HL-60/S4 treated with phorbol 12-myristate 13-acetate at 8.2 ng/mL for 4 days and 3 days (cell line): ENCODE data around the gene OR7A5.
"Not testable (repeated sequence)": the region's sequence is repeated elsewhere in the genome, so short reads cannot be mapped to it uniquely, and the experiment has no call there.

Source experiments
- in situ Hi-C: fragments of 300-500 bp; cut with MboI; formaldehyde crosslinking; loops from 2 replicates; pipeline ENCODE4 v1.15.0; 2022; ENCODE audit warnings: low sequenced_read_pairs

OR7A5 gene

DNA sequence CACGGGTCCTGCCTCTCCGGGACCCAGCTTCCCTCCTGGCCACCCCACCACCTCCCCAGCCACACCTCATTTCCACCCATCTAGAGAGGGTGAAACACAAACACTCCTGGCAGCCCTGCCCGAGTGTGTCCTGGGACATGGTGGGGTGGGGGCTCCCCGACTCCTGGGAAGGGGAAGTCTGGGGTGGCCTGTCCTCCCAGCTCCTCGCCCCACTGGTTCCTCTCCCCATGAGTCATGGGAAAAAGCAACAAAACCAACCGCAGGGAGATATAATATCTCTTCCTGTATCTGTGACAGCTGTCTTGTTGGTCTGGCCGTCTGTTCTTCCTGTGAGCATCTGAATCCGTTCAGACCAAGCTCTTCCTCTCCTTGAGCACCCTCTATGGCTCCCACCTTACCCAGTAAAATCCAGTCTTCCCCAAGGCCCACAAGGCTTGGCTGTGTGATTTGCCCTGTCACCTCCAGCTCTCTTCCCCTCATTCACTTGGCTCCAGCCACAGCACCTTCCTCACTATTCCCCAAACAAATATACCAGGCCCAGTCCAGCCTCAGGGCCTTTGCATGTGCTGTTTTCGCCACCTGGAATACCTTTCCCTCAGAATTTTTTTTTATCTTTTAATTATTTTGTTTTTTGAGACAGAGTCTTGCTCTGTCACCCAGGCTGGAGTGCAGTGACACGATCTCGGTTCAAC, 49.7 kb downstream of the OR7A5 start:
- in situ Hi-C loops, result not testable (repeated sequence)

DNA sequence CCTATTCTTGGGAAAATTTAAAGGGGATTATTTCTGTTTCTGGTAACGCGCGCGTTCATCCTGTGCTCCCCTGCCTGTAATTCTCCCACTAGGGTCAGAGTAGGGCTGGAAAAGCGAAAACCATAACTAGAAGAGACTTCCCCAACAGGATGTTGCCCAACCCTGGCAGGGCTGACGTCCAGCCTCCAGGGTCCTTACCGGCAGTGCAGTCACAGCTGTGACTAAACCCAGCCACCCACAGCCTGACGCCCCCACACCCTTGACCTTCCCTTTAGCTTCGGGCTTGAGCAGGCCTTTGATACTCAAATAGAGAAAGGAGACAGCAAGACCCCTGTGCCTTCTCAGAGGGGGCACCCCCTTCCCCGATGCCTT, 50.3 kb downstream of the OR7A5 start:
- in situ Hi-C loops, result not testable (repeated sequence)

DNA sequence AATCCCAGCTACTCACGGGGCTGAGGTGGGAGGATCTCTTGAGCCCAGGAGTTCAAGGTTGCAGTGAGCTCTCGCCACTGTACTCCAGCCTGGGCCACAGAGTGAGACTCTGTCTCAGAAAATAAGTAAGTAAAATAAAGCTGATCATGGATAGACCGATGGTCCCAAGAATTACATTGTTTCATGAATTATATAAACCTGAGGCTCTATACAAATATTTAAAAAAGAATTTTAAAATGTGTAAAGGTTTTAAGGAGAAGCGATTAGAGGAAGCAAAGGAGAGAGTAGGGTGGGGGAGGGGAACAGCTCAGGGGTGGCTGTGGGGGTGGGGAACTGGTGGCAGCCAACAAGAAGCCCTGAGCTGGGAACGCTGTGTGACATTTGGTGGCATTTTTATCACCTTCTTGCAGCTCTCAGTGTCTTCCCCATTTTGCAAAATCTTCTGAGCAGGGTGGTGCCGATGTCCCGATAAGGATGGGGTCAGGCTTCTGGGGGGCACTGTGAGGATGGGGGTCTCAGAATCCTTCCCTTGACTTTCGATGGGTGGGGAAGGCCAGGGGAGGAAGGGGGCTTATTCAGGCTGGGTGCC, 51.5 kb downstream of the OR7A5 start:
- in situ Hi-C loops, result not testable (repeated sequence)

DNA sequence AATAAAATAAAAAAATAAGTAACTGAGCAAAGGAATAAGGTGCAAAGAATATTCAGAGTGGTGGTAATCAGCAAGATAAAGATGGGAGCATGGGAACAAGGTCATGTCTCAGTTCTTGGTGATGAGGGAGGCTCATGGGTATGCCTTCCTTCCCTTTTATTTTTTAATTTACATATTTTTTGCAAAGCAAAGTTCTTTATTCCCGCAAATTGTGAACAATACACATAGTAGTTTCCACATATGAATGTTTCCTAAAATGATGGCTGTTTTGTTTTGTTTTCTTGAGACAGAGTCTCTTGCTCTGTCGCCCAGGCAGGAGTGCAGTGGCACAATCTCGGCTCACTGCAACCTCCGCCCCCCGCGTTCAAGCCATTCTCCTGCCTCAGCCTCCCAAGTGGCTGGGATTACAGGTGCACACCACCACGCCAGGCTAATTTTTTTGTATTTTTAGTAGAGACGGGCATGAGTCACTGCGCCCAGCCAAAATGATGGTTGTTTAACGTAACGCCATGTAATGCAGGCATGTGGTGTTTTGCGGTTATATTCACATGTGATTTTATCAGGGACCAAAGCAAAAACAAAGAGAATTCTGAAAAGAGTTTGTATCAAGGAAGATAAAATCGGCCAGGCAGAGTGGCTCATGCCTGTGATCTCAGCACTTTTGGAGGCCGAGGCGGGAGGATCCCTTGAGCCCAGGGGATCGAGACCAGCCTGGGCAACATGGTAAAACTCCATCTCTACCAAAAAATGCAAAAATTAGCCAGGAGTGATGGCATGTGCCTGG, 52.2 kb downstream of the OR7A5 start:
- in situ Hi-C loops, result no loop called here

DNA sequence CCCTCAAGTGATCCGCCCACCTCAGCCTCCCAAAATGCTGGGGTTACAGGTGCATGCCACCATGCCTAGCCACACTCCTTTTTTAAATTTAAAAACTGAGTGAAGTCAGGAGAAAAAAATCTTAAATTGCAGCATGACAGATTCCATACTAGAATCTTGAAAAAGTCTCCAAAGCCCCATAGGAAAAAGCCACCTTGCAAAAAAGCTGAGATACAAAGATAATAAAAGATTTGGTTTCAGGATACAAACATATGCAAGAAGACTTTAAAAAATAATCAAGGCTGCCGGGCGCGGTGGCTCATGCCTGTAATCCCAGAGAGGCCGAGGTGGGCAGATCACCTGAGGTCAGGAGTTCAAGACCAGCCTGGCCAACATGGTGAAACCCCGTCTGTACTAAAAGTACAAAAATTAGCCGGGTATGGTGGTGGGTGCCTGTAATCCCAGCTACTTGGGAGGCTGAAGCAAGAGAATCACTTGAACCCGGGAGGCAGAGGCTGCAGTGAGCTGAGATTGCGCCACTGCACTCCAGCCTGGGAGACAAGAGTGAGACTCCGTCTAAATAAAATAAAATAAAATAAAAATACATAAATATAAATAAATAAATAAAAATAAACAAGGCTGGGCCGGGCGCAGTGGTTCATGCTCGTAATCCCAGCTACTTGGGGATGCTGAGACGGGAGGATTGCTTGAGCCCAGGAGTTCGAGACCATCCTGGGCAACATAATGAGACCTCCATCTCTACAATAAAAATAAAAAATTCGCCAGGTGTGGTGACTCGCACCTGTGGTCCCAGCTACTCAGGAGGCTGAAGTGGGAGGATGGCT, 53.1 kb downstream of the OR7A5 start:
- in situ Hi-C loops, result not testable (repeated sequence)

DNA sequence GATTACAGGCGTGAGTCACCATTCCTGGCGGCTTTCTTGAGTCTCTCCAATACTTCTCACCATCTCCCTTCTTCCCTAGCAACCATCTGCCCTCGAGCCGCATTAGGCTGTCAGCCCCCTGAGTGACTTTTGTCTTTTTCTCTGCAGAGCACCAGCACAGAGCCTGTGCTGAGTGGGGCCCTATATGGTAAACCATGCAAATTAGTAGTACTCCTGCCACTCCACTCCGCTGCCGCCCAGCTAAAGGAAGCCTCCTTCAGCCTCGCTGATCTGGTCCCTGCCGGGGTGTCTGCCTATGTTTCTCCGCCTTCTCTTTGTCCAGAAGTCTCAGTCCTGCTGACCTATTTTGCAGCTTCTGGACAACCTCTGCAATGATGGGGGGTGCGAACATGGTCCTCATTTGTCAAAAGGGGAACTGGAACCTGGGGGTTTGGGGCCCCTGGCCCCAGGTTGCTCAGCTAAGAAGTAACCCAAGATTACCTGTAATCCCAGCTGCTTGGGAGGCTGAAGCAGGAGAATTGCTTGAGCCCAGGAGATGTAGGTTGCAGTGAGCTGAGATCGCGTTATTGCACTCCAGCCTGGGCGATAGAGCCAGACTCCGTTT, 54.3 kb downstream of the OR7A5 start:
- in situ Hi-C loops, result not testable (repeated sequence)

DNA sequence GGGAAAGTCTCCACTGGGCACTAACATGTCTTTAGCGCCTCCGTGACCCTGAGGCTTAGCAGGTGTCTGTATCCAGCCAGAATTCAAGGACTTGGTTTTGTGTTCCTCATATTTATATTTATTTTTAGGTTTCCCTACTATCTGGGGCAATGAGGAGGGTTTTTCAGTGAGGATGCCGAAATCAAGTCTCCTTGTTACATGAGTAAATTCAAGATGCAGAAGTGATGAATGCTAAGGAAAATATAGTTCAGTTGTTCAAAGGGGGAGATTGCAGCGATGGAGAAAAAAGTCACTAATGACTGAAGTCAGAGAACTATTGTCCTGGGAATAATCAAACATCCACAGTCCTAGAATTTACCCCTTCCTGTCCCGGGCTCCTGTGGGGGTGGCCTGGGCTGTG, 55.8 kb downstream of the OR7A5 start:
- in situ Hi-C loops, result no loop called here

DNA sequence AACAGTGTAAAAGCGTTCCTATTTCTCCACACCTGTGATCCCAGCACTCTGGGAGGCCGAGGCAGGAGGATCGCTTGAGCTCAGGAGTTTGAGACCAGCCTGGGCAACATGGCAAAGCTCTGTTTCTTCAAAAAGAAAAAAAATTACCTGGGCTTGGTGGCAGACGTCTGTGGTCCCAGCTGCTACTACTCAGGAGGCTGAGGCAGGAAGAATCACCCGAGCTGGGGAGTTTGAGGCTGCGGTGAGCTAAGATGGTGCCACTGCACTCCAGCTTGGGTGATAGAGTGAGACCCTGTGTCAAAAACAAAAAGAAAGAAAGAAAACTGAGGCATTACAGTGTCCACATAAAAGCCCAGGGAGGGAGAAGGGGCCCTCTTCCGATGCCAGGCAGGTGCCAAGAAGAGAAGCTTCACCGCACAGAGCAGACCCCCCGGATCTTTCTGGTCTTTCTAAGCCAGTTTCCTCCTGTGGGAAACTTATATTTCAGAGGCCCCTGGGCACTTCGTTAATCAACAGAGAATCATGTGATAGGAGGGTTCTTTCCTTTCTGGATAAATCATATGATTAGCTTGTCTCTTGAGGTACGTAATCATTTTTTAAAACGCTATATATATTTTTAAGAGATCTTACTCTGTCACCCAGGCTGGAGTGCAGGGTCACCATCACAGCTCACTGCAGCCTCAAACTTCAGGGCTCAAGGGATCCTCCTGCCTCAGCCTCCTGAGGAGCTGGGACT, 56.7 kb downstream of the OR7A5 start, which contains the start of gene ADGRE2:
Gene ADGRE2 (minus strand): TSS at position 451 of the 736 bp plus-strand sequence. CDS start 1,804 bp downstream, outside the sequence.
- in situ Hi-C loops, result not testable (repeated sequence)

DNA sequence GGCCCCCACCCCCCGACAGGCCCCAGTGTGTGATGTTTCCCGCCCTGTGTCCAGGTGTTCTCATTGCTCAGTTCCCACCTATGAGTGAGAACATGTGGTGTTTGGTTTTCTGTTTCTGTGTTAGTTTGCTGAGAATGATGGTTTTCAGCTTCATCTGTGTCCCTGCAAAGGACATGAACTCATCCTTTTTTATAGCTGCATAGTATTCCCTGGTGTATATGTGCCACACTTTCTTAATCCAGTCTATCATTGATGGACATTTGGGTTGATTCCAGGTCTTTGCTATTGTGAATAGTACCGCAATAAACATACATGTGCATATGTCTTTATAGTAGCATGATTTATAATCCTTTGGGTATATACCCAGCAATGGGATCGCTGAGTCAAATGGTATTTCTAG, 57.3 kb downstream of the OR7A5 start:
- in situ Hi-C loops, result not testable (repeated sequence)
